Thoracic aorta (tissue), 2 donors: ENCODE results near the gene MSH2. TPM values are rescaled to one million over a fixed set of nuclear protein-coding genes. Genes with fewer than 3 reads are reported as not detected.

Experiments used
- ATAC-seq: fragments of 150-250 bp; one replicate; pipeline ENCODE4 v1.8.0; 2017; ENCODE audit warnings: low read depth; ENCODE audit not compliant: insufficient number of reproducible peaks, low FRiP score
- DNase-seq: peaks from one replicate; pipeline ENCODE4 v3.0.0-alpha.2; 2020; ENCODE audit warnings: low spot score
- H3K27ac ChIP-seq, 2 donors: fragments of 200-600 bp; sonication (generic); 1 replicate in 1 of 2; 2 replicates in 1 of 2; pipeline ENCODE4 v1.5.1; 2016; ENCODE audit warnings: mild to moderate bottlenecking in 2 of 2, moderate library complexity in 2 of 2
- H3K27me3 ChIP-seq: fragments of 200-600 bp; sonication (generic); replicated peaks from 2 replicates; pipeline ENCODE4 v1.6.0; 2016; ENCODE audit warnings: mild to moderate bottlenecking; ENCODE audit not compliant: insufficient read depth
- H3K36me3 ChIP-seq: fragments of 200-600 bp; sonication (generic); one replicate; pipeline ENCODE4 v1.5.1; 2016
- H3K4me1 ChIP-seq, 2 donors: fragments of 200-600 bp; sonication (generic); 1 replicate in 1 of 2; 2 replicates in 1 of 2; pipeline versions ENCODE4 v1.5.1 to v1.6.0; 2016; ENCODE audit warnings: low read depth in 2 of 2, mild to moderate bottlenecking in 1 of 2; ENCODE audit not compliant: control insufficient read depth in 1 of 2
- H3K4me3 ChIP-seq: fragments of 200-600 bp; sonication (generic); 2 replicates; pipeline ENCODE4 v1.5.1; 2016; ENCODE audit warnings: mild to moderate bottlenecking
- H3K9me3 ChIP-seq: fragments of 200-600 bp; sonication (generic); 2 replicates; pipeline ENCODE4 v1.5.1; 2016
- CTCF ChIP-seq: fragments of 200-600 bp; sonication (generic); IDR thresholded peaks from one replicate; pipeline ENCODE4 v1.5.1; 2019; ENCODE audit warnings: antibody characterized with exemption
- total RNA-seq, 2 donors: library from RNA; depleted of rRNA; stranded (reverse); fragments of >200 nt; gene quantifications; one replicate each; pipeline versions ENCODE4 v1.1.0 to v1.2.3, GENCODE V29; 2016

Gene MSH2
- total RNA-seq, 2 donors from 2014 or later = 4.7 to 9.6 TPM

- no peak for ATAC-seq
- no peak overlapping the region for H3K27ac ChIP-seq
Measured at GRCh38 chr2:47520302-47520630, 117.3 kb downstream of the MSH2 start.

GRCh38 chr2:47520825-47521665 lies 118.1 kb downstream of the MSH2 start:
- Histone ChIP-seq H3K9me3 (no peaks in the 10 kb centered on the region), H3K27me3 (no peaks in the 10 kb centered on the region), H3K36me3 (no peaks in the 10 kb centered on the region), H3K27ac (no peak overlapping the region), H3K4me3 (peak overlapping the region; percentile 66), H3K4me1 (peaks cover 0 to 10% of the 10 kb centered on the region in 2 donors)
- DNase-seq (no peak), ATAC-seq (no peak)
- no peak for TF ChIP-seq CTCF

More at GRCh38 chr2:47520302-47520630, 117.3 kb downstream of the MSH2 start:
- Histone ChIP-seq H3K36me3 (no peaks in the 10 kb centered on the region), H3K9me3 (no peaks in the 10 kb centered on the region), H3K27me3 (no peaks in the 10 kb centered on the region), H3K4me1 (peaks cover 0 to 10% of the 10 kb centered on the region in 2 donors), H3K4me3 (peak overlapping the region; percentile 66)
- no peak for TF ChIP-seq CTCF
- DNase-seq = no peak

GRCh38 chr2:47521666-47522285 lies 118.8 kb downstream of the MSH2 start:
- DNase-seq (no peak), ATAC-seq (no peak)
- TF ChIP-seq CTCF = no peak
- Histone ChIP-seq H3K27me3 (no peaks in the 10 kb centered on the region), H3K9me3 (no peaks in the 10 kb centered on the region), H3K4me3 (peak overlapping the region; percentile 66), H3K27ac (no peak overlapping the region), H3K4me1 (peaks cover 0 to 10% of the 10 kb centered on the region in 2 donors), H3K36me3 (no peaks in the 10 kb centered on the region)

GRCh38 chr2:47525167-47525566 lies 122.2 kb downstream of the MSH2 start:
- no peak overlapping the region for H3K4me3 ChIP-seq
- peaks cover 0 to 10% of the 10 kb centered on the region in 2 donors for H3K4me1 ChIP-seq
- no peak for ATAC-seq
- no peak overlapping the region for H3K27ac ChIP-seq
- no peak for TF ChIP-seq CTCF
- no peaks in the 10 kb centered on the region for H3K9me3 ChIP-seq
- no peaks in the 10 kb centered on the region for H3K36me3 ChIP-seq
- H3K27me3 ChIP-seq = no peaks in the 10 kb centered on the region
- DNase-seq = no peak

GRCh38 chr2:47528455-47528854 lies 125.5 kb downstream of the MSH2 start:
- no peaks in the 10 kb centered on the region for H3K9me3 ChIP-seq
- H3K27me3 ChIP-seq = no peaks in the 10 kb centered on the region
- no peaks in the 10 kb centered on the region for H3K36me3 ChIP-seq
- no peak overlapping the region for H3K4me3 ChIP-seq
- DNase-seq (no peak), ATAC-seq (no peak)
- no peak overlapping the region for H3K27ac ChIP-seq
- H3K4me1 ChIP-seq = no peaks in the 10 kb centered on the region
- no peak for TF ChIP-seq CTCF
